ENCODE measurements around the gene PCSK6. TPM values are rescaled to one million over a fixed set of nuclear protein-coding genes. Genes with fewer than 3 reads are reported as not detected.

Gene PCSK6
- total and polyA plus RNA-seq, 2 donors from 2014 or later: 3.8 to 7.3 TPM

DNA sequence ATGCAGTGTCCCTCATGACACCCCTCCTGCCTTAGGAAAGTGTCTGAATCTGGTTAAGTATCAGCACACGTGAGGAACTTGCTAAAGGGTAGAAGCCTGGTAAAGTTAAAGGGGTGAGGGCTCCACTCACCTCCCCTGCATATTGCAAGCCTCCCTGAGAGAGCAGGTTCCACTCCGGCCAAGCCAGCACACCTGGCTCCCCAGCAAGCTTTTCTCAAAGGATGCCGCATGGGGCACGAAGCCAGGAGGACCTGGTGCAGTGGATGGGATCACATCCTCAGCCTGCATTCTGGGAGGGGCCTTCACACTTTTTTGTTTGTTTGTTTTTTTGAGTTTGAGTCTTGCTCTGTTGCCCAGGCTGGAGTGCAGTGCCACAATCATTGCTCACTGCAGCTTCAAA, 79.9 kb downstream of the PCSK6 start:
- Histone ChIP-seq H3K27ac (ENCODE audit: low read depth in 2 of 2, low read length in 2 of 2) (no peak overlapping the region), H3K27me3 (ENCODE audit: control insufficient read depth, insufficient read depth, low read length) (no peaks in the 10 kb centered on the region), H3K9ac (ENCODE audit: low read length in 3 of 3) (no peak overlapping the region), H3K36me3 (ENCODE audit: control insufficient read depth in 2 of 3, insufficient read depth in 3 of 3, low read length in 3 of 3) (no peaks in the 10 kb centered on the region), H3K4me1 (ENCODE audit: control insufficient read depth in 2 of 3, insufficient read depth in 2 of 3, low read depth in 1 of 3, low read length in 3 of 3) (no peaks in the 10 kb centered on the region), H3K4me3 (ENCODE audit: low read length in 3 of 3) (no peak overlapping the region), H3K9me3 (ENCODE audit: control insufficient read depth in 2 of 3, insufficient read depth in 1 of 3, low read length in 3 of 3) (no peaks in the 10 kb centered on the region)
- intact Hi-C loops (cut with DNase I): no loop called here
- TF ChIP-seq CTCF (IDR thresholded peaks at IDR 0.05; ENCODE audit: borderline replicate concordance, extremely low read depth, insufficient read depth): no peak
- DNase-seq (no peak), FAIRE-seq (no peak)

GRCh38 chr15:101407966-101408775, 81.3 kb downstream of the PCSK6 start:
- no peak for DNase-seq
- Histone ChIP-seq H3K4me1 (ENCODE audit: control insufficient read depth in 2 of 3, insufficient read depth in 2 of 3, low read depth in 1 of 3, low read length in 3 of 3) (no peaks in the 10 kb centered on the region), H3K4me3 (ENCODE audit: low read length in 3 of 3) (no peak overlapping the region), H3K27me3 (ENCODE audit: control insufficient read depth, insufficient read depth, low read length) (no peaks in the 10 kb centered on the region), H3K27ac (ENCODE audit: low read depth in 2 of 2, low read length in 2 of 2) (no peak overlapping the region), H3K36me3 (ENCODE audit: control insufficient read depth in 2 of 3, insufficient read depth in 3 of 3, low read length in 3 of 3) (no peaks in the 10 kb centered on the region), H3K9me3 (ENCODE audit: control insufficient read depth in 2 of 3, insufficient read depth in 1 of 3, low read length in 3 of 3) (no peaks in the 10 kb centered on the region), H3K9ac (ENCODE audit: low read length in 3 of 3) (no peak overlapping the region)
- FAIRE-seq: no peak
- intact Hi-C loops (cut with DNase I): no loop called here
- no peak for TF ChIP-seq CTCF (IDR thresholded peaks at IDR 0.05; ENCODE audit: borderline replicate concordance, extremely low read depth, insufficient read depth)

- H3K27ac ChIP-seq (ENCODE audit: low read depth in 2 of 2, low read length in 2 of 2): no peak overlapping the region
- intact Hi-C loops (cut with DNase I): no loop called here
- DNase-seq (no peak), FAIRE-seq (no peak)
- no peak overlapping the region for H3K4me3 ChIP-seq (ENCODE audit: low read length in 3 of 3)
- TF ChIP-seq CTCF (IDR thresholded peaks at IDR 0.05; ENCODE audit: borderline replicate concordance, extremely low read depth, insufficient read depth): no peak
- H3K9ac ChIP-seq (ENCODE audit: low read length in 3 of 3): no peak overlapping the region
- H3K4me1 ChIP-seq (ENCODE audit: control insufficient read depth in 2 of 3, insufficient read depth in 2 of 3, low read depth in 1 of 3, low read length in 3 of 3): no peaks in the 10 kb centered on the region
- H3K9me3 ChIP-seq (ENCODE audit: control insufficient read depth in 2 of 3, insufficient read depth in 1 of 3, low read length in 3 of 3): no peaks in the 10 kb centered on the region
- no peaks in the 10 kb centered on the region for H3K27me3 ChIP-seq (ENCODE audit: control insufficient read depth, insufficient read depth, low read length)
- H3K36me3 ChIP-seq (ENCODE audit: control insufficient read depth in 2 of 3, insufficient read depth in 3 of 3, low read length in 3 of 3): no peaks in the 10 kb centered on the region
These were observed 82.1 kb downstream of the PCSK6 start for GRCh38 chr15:101407439-101407838.
